Activated CD4-positive, alpha-beta T cell treated with anti-CD3 and anti-CD28 coated beads, Interleukin-2, amount 50 U/mL, for 24 hours (primary cell): ENCODE results near the gene ATP5F1D.

ENCODE experiments used
- DNase-seq, 2 donors: peaks; one replicate each; pipeline ENCODE4 v3.0.0-alpha.2; 2020; ENCODE audit warnings: low read depth in 1 of 2, low spot score in 1 of 2

ATP5F1D gene

GRCh38 chr19:1220976-1221903 is 20.3 kb upstream of the ATP5F1D start:
- no peak for DNase-seq

DNA sequence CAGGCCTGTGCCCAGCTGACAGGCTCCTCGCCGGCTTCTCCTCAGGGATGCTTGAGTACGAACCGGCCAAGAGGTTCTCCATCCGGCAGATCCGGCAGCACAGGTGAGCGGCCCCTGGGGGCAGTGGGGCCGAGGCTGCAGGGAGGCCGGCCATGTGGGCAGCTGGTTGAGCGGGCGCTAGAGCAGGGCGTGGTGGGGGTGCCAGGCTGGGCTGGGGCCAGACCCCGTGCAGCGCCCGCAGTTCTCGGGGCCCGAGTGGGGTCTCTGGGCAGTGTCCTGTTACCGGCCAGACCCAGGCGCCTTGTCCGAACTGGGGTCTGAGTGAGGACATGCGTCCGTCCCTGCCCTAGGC is 19.7 kb upstream of the ATP5F1D start:
- DNase-seq: no peak

- no peak for DNase-seq
Observed at GRCh38 chr19:1222394-1222793, 19.2 kb upstream of the ATP5F1D start.

GRCh38 chr19:1223018-1223855 is 18.3 kb upstream of the ATP5F1D start:
- DNase-seq: no peak

- DNase-seq: no peak
Observed at GRCh38 chr19:1224047-1224825, 17.3 kb upstream of the ATP5F1D start.

- no peak for DNase-seq
Observed at GRCh38 chr19:1224847-1225246, 16.7 kb upstream of the ATP5F1D start.

- no peak for DNase-seq
Observed at GRCh38 chr19:1225440-1226226, 15.9 kb upstream of the ATP5F1D start.

DNA sequence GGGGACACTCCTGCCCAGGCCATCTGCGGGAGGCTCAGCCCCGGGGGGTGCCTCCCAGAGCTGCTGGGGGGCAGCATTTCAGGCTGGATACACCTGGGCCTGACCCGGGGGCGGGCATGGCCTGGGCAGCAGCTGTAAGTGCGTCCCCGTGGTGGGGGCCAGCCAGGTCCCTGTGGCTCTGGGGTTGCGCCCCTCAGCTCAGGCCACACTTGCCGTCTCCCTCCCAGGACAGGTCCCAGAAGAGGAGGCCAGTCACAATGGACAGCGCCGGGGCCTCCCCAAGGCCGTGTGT is 15.4 kb upstream of the ATP5F1D start:
- DNase-seq: no peak

DNA sequence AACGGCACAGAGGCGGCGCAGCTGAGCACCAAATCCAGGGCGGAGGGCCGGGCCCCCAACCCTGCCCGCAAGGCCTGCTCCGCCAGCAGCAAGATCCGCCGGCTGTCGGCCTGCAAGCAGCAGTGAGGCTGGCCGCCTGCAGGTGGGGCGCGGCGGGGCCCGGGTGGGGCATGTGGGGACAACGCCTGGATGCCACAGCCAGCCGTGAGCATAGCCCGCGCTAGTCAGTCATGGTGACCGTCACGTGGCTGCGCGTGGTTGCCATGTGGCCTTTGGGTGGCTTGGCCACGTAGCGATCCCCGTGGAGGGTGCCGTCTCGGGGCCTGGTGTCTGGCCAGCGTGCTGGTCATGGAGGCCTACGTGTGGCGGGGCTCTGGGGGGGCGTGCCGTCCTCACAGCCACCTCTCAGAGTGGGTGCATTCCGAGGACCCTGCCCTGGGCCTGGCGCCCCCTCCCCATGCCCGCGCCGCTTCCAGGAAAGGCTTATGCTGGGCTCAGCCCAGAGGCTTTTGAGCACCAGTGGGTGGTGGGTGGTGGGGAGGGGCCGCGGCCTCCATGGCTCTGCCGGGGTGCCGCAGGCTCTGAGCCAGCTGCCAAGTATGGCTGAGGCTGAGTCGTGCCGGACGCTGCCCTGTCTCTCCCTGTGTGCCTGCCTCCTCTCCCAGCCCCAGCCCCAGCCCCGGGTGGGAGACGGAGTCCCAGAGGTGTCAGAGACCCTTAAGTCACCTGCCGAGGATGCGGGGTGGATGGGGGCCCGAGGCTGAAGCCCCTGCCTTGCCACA is 14.8 kb upstream of the ATP5F1D start:
- DNase-seq: no peak

DNA sequence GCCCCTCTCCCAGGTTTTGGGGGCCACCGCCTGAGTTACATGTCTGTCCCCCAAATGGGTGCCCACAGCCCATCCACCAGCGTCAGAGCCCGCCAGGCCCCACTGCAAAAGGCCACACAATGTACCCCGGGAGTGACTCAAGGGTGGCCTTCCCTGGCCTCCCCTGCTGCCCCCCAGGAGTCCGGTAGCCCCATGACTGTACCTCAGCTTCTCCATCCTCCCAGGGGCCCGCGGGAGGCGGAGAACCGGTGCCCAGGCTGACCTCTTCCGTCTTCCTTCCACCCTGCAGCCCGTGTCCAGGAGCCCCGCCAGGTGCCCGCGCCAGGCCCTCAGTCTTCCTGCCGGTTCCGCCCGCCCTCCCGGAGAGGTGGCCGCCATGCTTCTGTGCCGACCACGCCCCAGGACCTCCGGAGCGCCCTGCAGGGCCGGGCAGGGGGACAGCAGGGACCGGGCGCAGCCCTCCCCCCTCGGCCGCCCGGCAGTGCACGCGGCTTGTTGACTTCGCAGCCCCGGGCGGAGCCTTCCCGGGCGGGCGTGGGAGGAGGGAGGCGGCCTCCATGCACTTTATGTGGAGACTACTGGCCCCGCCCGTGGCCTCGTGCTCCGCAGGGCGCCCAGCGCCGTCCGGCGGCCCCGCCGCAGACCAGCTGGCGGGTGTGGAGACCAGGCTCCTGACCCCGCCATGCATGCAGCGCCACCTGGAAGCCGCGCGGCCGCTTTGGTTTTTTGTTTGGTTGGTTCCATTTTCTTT is 14.1 kb upstream of the ATP5F1D start:
- DNase-seq: no peak

DNA sequence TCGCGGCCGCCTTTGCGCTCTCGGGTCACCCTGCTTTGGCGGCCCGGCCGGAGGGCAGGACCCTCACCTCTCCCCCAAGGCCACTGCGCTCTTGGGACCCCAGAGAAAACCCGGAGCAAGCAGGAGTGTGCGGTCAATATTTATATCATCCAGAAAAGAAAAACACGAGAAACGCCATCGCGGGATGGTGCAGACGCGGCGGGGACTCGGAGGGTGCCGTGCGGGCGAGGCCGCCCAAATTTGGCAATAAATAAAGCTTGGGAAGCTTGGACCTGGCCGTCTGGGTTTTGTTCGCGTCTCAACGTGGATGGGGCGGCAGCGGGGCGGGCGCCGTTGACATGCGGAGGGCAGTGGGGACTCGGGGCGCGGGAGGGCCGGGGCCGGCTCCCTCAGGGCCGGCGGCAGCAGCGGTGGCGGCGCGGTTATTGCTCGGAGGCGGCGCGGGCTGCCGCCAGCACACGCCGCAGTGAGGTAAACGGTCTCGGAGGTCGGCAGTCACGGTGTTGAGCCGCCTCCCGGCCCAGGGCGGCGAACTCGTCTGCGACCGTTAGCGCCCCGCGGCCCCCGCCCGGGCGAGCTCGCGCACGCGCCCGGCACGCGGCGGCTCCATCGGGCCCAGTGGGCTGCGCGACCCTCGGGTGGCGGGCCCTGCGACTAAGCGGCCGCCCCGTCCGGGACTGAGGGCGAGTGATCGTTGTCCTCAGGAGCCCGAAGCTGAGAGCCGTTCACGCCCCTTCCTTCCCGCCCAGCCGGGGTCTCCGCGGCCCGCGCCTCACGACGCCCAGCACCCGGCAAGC is 13.2 kb upstream of the ATP5F1D start:
- DNase-seq: no peak

DNA sequence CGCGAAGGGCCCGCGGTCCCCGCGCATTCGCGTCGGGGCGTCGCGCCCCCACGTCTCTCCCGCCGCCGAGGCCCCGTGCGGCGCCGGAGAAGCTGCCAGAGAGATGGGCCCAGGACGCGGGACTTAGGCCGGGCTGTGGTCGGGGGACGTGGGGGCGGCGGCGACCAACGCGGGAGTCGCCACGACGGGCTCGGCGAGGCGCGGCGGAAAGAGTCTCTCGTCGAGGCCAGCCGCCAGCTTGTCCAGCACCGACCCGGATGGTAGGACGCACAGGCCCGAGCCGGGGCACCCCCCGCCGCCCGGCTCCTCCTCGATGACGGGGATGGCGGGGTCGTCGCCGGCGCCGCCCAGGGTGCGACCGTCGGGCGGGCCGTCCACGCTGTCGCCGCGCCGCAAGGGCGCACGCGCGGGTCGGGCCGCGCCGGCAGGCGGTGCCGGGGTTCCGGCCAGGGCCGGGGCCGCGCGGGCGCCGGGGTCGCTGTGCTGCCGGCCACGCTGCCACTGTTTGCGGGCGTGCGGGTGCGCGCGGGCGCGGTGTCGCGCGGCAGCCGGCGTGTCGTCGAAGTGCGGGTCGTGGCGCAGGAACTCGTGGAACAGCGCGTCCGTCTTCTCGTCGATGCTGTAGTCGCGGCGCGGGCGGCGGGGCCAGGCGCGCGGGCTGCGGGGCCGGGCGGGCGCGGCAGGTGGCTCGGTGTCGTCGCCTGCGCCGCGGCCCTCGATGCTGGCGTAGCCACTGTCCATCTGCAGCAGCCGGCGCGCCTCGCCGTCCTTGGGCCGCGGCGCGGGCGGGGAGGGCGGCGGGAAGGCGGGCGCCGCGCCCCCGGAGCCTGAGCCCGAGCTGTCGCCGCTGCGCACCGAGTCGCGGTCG is 12.3 kb upstream of the ATP5F1D start:
- no peak for DNase-seq

- DNase-seq: no peak
Observed at GRCh38 chr19:1229924-1230782, 11.4 kb upstream of the ATP5F1D start.

DNA sequence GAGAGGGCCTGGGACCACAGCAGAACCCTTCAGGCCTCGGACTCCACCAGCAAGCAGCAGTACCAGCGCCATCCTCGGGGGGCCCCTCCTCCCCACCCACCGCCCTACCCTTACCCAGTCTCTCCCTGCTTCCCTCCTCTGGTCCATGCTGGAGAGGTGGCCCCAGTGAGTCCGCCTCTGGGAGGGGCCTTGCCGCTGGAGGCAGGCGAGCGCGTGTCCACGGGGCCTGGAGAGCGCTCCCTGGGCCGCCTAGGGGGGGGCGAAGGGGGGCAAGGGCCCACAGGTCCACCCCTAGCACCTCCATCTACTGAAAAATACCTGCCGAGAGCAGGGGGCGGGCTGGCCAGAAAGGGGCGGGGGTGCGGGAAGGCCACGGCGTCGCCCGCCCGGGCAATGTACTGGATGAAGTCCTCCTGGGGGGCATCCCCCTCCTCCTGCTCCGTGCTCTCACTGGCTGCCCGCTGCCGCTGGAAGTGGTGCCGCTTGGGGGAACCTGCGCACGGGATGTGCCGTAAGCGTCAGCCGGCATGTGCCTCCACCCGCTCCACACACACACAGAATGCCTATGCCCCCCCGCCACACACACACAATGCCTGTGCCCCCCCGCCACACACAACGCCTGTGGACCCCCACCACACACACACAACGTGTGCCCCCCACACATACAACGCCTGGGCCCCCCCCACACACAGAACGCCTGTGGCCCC is 10.6 kb upstream of the ATP5F1D start:
- no peak for DNase-seq

DNA sequence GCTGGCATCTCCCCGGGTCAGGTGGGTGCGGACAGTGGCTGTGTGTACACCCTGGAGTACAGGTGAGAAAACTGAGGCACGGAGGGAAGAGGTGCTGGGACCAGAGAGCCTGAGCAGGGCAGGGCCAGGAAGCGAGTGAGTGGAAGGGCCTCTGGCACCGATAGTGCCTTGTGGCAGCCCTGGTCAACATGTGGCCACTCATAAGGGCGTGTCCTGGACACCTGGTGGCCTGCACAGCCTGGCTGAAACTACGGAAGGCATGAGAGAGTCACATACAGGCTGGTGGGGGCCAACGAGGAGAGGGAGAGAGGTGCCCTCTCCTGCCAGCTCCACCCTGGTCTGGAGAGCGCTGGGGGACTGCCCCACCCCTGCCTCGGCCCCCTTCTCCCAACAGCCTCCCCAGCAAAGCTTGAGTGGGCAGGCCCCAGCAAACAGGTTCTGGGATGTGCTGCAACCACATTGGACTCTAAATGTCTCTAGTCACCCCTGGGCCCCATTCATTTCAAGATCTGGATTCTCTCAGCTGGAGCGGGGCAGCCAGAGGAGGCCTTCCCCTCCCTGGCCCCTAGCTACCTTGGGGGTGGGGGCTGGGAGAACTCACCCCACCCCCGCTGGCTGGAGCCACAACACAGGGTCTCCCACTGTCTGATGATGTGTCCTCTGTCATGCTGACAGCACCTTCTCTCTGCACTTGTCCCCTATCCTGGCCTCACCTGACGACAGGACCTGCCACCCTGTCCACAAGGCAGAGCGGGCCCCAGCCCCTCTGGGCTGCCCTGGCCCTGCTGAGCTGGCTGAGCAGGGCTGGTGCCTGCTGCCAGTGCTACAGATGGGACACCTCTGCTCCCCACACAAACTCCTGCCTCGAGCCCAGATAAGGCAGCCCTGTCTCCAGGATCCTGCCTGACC is 9.6 kb upstream of the ATP5F1D start:
- DNase-seq: no peak
